ENCODE measurements around the gene CACNB4. TPM values are rescaled to one million over a fixed set of nuclear protein-coding genes. Genes with fewer than 3 reads are reported as not detected.
A peak's percentile ranks its signal among the peaks of the same experiment; 100 is the strongest.

Gene CACNB4
- total and polyA plus RNA-seq, 9 of the 15 experiments (the other 6 are each of a cell fraction or from before 2014, with no cell fraction given), result 0.01 to 0.20 (median 0.04) TPM; not detected in 1

DNA sequence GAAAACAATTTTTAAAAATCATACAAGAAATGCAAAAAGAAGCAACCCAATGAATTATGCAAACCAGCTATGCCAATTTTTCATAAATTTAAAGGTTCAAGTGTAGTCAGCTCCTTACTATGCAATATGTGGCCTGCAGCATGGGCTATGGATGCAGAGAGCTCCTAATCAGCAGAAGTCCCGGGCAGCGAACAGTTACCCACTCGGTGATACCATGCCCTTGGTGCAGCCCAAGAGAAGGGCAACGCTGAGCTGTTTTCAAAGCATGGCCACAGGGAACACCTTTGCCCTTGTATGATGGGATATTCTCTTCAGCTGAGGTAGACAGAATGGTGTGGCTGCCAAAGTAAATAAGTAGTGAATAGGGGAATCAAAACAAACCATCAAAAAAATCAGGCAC, 253.4 kb downstream of the CACNB4 start (continued):
- TF ChIP-seq UBTF (IDR thresholded peaks at IDR 0.05; ENCODE audit: borderline replicate concordance in 1 of 2, low read depth in 2 of 2, low read length in 2 of 2), result no peak
- no peak for TF ChIP-seq RBM14 (IDR thresholded peaks at IDR 0.05; ENCODE audit: borderline replicate concordance, insufficient read depth, low read depth, low read length)
- no peak for TF ChIP-seq FIP1L1 (IDR thresholded peaks at IDR 0.05; ENCODE audit: low read depth, low read length, poor library complexity, severe bottlenecking)

DNA sequence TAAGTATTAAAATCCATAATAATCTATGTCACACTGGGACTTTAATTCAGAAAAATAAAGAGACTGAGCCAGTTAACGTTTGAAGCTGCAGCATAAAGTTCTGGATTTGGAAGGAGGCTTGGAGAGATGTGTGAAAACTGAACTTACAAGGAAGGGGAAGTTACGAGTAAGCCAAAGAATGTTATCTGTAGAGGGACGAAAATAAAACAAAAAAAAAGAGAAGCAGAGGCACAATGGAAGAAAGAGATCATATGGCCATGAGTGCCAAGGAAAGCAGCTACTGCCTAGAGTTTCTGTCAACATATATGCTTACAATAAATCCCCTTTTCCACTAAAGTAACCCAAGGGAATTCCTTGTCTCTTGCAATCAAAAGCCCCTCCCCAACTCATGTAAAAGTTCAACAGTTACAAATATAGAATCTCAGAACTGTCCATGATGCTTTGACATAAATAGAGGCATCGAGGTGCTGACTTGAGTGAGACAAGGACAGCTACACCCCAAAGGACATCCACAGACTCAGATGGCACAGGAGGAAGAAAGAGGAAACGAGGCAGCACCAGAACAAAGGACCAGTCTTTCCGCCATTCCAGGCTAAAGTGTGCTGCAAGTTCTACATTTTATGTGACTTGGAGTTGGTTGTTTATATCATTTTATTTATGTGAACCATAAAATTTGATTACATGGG, 254.5 kb downstream of the CACNB4 start:
- no peak for TF ChIP-seq TFAP4 (CRISPR knock-in tag; IDR thresholded peaks at IDR 0.05; ENCODE audit: borderline replicate concordance)
- peak; percentile 56; the same call in 1 of the 2 replicates for TF ChIP-seq TEAD4 (IDR thresholded peaks at IDR 0.05; ENCODE audit: low read length)
- no peak for TF ChIP-seq TEAD4 (CRISPR knock-in tag; IDR thresholded peaks at IDR 0.05; ENCODE audit: borderline replicate concordance)
- no peak for TF ChIP-seq ZSCAN32 (CRISPR knock-in tag; IDR thresholded peaks at IDR 0.05)
- no peak for TF ChIP-seq CBFA2T3 (IDR thresholded peaks at IDR 0.05)
- peak; percentile 15; the same call in 1 of the 2 replicates for TF ChIP-seq CXXC5 (CRISPR knock-in tag; IDR thresholded peaks at IDR 0.05)
- TF ChIP-seq MEF2D (tag; conservative IDR thresholded peaks at IDR 0.05; ENCODE audit: low read depth), result peak; percentile 49; the same call in 1 of the 2 replicates
- TF ChIP-seq TEAD1 (CRISPR knock-in tag; IDR thresholded peaks at IDR 0.05), result 0 out of 4 replicates have a peak, but pooled peaks of 1 of the 2 experiments have one; percentile 37

More for the DNA sequence above, 254.5 kb downstream of the CACNB4 start:
- H3K27me3 ChIP-seq (ENCODE audit: control insufficient read depth in 2 of 2, insufficient read depth in 2 of 2, low read length in 2 of 2), result peaks cover 0 to 1% of the 10 kb centered on the region in 2 experiments; a peak in 2 of 5 replicates
- CTCF ChIA-PET (ENCODE audit: low intra/inter-chr PET ratio), result no interaction called here
- intact Hi-C loops (cut with micrococcal nuclease) (no loop called here), in situ Hi-C loops (cut with MboI) (no loop called here)
- H3K9ac ChIP-seq (ENCODE audit: insufficient read depth in 1 of 2, low read depth in 2 of 2, low read length in 2 of 2), result no peak overlapping the region
- no TSS peak for BruUV-seq (replicated peaks)
- H4K20me1 ChIP-seq (replicated peaks; ENCODE audit: control insufficient read depth, insufficient read depth, low read length), result no peaks in the 10 kb centered on the region
- DNase-seq (ENCODE audit: extremely low read depth in 1 of 4, low spot score in 3 of 4) (no peak), ATAC-seq (no peak), FAIRE-seq (no peak)
- POLR2A ChIA-PET, result no interaction called here
- 18% methylated on average over 6 of the region's 6 CpGs for WGBS (ENCODE audit: insufficient coverage, low coverage, missing lambda C conversion rate)
- no peak overlapping the region for H3K27ac ChIP-seq (ENCODE audit: extremely low read depth, low read depth, low read length)
- no peak overlapping the region for H3K4me3 ChIP-seq
- peak overlapping the region; percentile 37; the same call in 1 of the 2 replicates for H2AFZ ChIP-seq (ENCODE audit: low read depth, low read length)
- H3K9me3 ChIP-seq (replicated peaks; ENCODE audit: control insufficient read depth, insufficient read depth, low read depth, low read length), result no peaks in the 10 kb centered on the region
- no peaks in the 10 kb centered on the region for H3K9me1 ChIP-seq (ENCODE audit: control insufficient read depth, insufficient read depth, low read length)
- peaks cover 0 to 8% of the 10 kb centered on the region in 2 experiments; a peak in 2 of 5 replicates for H3K4me1 ChIP-seq (replicated peaks in 1 of 2; ENCODE audit: control insufficient read depth in 2 of 2, insufficient read depth in 2 of 2, low read length in 2 of 2)
- no peak overlapping the region; the same call in 1 of the 2 replicates for H3K4me2 ChIP-seq (ENCODE audit: insufficient read depth, low read length)
- no peaks in the 10 kb centered on the region for H3K36me3 ChIP-seq (ENCODE audit: control insufficient read depth, insufficient read depth, low read length)
- H3K79me2 ChIP-seq (ENCODE audit: control insufficient read depth, insufficient read depth, low read length), result no peaks in the 10 kb centered on the region

Data from K562 (cell line).